Panc1 (cell line): ENCODE measurements around the gene RASSF8.

Experiments used
- CTCF ChIP-seq: fragments of 450-650 bp; IDR thresholded peaks from 2 replicates; pipeline ENCODE4 v1.5.1; 2017; ENCODE audit warnings: mild to moderate bottlenecking
- POLR2AphosphoS5 ChIP-seq: IDR thresholded peaks from 2 replicates; pipeline ENCODE4 v1.6.1; 2012; ENCODE audit warnings: mild to moderate bottlenecking, low read depth, low read length, moderate library complexity
- REST ChIP-seq, 2 experiments: IDR thresholded peaks; 2 replicates each; pipeline ENCODE4 v1.6.1; 2011 to 2012; ENCODE audit warnings: low read depth in 2 of 2, control low read depth in 1 of 2, low read length in 1 of 2, mild to moderate bottlenecking in 1 of 2, moderate library complexity in 1 of 2; ENCODE audit not compliant: insufficient read depth in 1 of 2
- SIN3A ChIP-seq: IDR thresholded peaks from 2 replicates; pipeline ENCODE4 v1.6.1; 2012; ENCODE audit warnings: low read depth, mild to moderate bottlenecking, low read length, moderate library complexity, borderline replicate concordance; ENCODE audit not compliant: insufficient read depth
- TCF7L2 ChIP-seq: IDR thresholded peaks from 2 replicates; pipeline ENCODE4 v1.6.1; 2011; ENCODE audit warnings: mild to moderate bottlenecking, low read depth, low read length, inconsistent platforms

GRCh38 chr12:25988505-25988904, 30.0 kb downstream of the RASSF8 start:
- no peak for TF ChIP-seq POLR2AphosphoS5
- no peak for TF ChIP-seq CTCF
- no peak for TF ChIP-seq SIN3A
- no peak for TF ChIP-seq REST (IDR thresholded peaks at IDR 0.05; ENCODE audit: insufficient read depth in 1 of 2, low read depth in 2 of 2, low read length in 1 of 2)
- TF ChIP-seq TCF7L2, result no peak
